A549 (cell line): ENCODE measurements around the gene SLAIN2. TPM values are rescaled to one million over a fixed set of nuclear protein-coding genes. Genes with fewer than 3 reads are reported as not detected.

ENCODE experiments used
- ATAC-seq, 2 experiments: fragments of 200-7000 bp in 1 of 2; fragments of >200 bp in 1 of 2; cut with Nextera tagmentation in 1 of 2; cut with Tn5 transposase in 1 of 2; 3 replicates each; pipeline versions ENCODE4 v1.8.0 to v1.9.1; 2018 to 2020; ENCODE audit warnings: mild to moderate bottlenecking in 1 of 2, moderate library complexity in 1 of 2
- CTCF ChIA-PET: fragments of 300-600 bp; sonication (Branson Sonifier 250); formaldehyde crosslinking; extraction: SDS; loops from one replicate; lab custom pipeline; 2021; ENCODE audit warnings: antibody characterized with exemption, inconsistent platforms; lab: Yijun Ruan, JAX
- POLR2A ChIA-PET: fragments of 350-600 bp; formaldehyde crosslinking; extraction: SDS; loops from one replicate; lab custom pipeline; 2021; ENCODE audit warnings: antibody characterized with exemption, inconsistent platforms; lab: Yijun Ruan, JAX
- DNase-seq, 2 experiments: peaks; one replicate each; pipeline versions ENCODE4 v3.0.0 to v3.0.0-alpha.2; 2011 to 2016; ENCODE audit warnings: low read depth in 1 of 2, low spot score in 1 of 2
- FAIRE-seq: peaks from 2 replicates; lab custom pipeline; 2011; peaks lifted over from hg19 to GRCh38; lab: Jason Lieb, UNC
- H3K27ac ChIP-seq, 2 experiments: fragments of >200 bp; sonication (Bioruptor Twin); formaldehyde crosslinking; 3 replicates each; pipeline ENCODE4 v1.5.1; 2016 to 2017
- H3K4me1 ChIP-seq: fragments of >200 bp; sonication (Bioruptor Twin); formaldehyde crosslinking; 3 replicates; pipeline ENCODE4 v1.6.1; 2016
- H3K4me2 ChIP-seq: fragments of >200 bp; sonication (Bioruptor Twin); formaldehyde crosslinking; 3 replicates; pipeline ENCODE4 v1.6.1; 2016
- H3K4me3 ChIP-seq: fragments of >200 bp; sonication (Bioruptor Twin); formaldehyde crosslinking; 3 replicates; pipeline ENCODE4 v1.5.1; 2016
- H3K9me3 ChIP-seq: fragments of >200 bp; sonication (Bioruptor Twin); formaldehyde crosslinking; 3 replicates; pipeline ENCODE4 v1.6.1; 2016
- CBX2 ChIP-seq: fragments of 200-600 bp; sonication (generic); IDR thresholded peaks from 2 replicates; pipeline ENCODE4 v1.6.1; 2016; ENCODE audit warnings: low read depth, mild to moderate bottlenecking, borderline replicate concordance
- CBX8 ChIP-seq: fragments of 200-600 bp; sonication (generic); IDR thresholded peaks from 2 replicates; pipeline ENCODE4 v1.6.1; 2016
- CEBPB ChIP-seq, 2 experiments: fragments of >200 bp in 1 of 2; sonication (Bioruptor Twin) in 1 of 2; formaldehyde crosslinking in 1 of 2; IDR thresholded peaks; 2 replicates each; pipeline ENCODE4 v1.6.1; 2012 to 2016
- CHD2 ChIP-seq: fragments of 150-350 bp; IDR thresholded peaks from 2 replicates; pipeline ENCODE4 v1.6.1; 2014; ENCODE audit warnings: low read length; ENCODE audit not compliant: partially characterized antibody
- E2F6 ChIP-seq: IDR thresholded peaks from 2 replicates; pipeline ENCODE4 v1.6.1; 2012; ENCODE audit warnings: low read depth, borderline replicate concordance
- EHF ChIP-seq: fragments of 250-450 bp; sonication (Bioruptor Pico); IDR thresholded peaks from 2 replicates; pipeline ENCODE4 v1.5.0; 2020; ENCODE audit warnings: mild to moderate bottlenecking
- EHMT2 ChIP-seq: fragments of 200-600 bp; sonication (generic); IDR thresholded peaks from 2 replicates; pipeline ENCODE4 v1.6.1; 2016; ENCODE audit warnings: antibody characterized with exemption, low read depth, mild to moderate bottlenecking, moderate library complexity
- EP300 ChIP-seq, 2 experiments: fragments of >200 bp; sonication (Bioruptor Twin); formaldehyde crosslinking; IDR thresholded peaks; 2 replicates in 1 of 2; 3 replicates in 1 of 2; pipeline ENCODE4 v1.6.1; 2016 to 2017
- FOSB ChIP-seq: fragments of 250-450 bp; sonication (Bioruptor Pico); IDR thresholded peaks from 2 replicates; pipeline ENCODE4 v1.5.0; 2020; ENCODE audit warnings: mild to moderate bottlenecking, moderate library complexity
- GATA3 ChIP-seq: IDR thresholded peaks from 2 replicates; pipeline ENCODE4 v1.6.1; 2012; ENCODE audit warnings: borderline replicate concordance
- HDAC2 ChIP-seq: fragments of 200-600 bp; sonication (generic); IDR thresholded peaks from 2 replicates; pipeline ENCODE4 v1.6.1; 2016
- HOXB13 ChIP-seq: fragments of 250-450 bp; sonication (Bioruptor Pico); IDR thresholded peaks from 2 replicates; pipeline ENCODE4 v1.5.0; 2020; ENCODE audit warnings: low read depth, mild to moderate bottlenecking, moderate library complexity
- HOXB5 ChIP-seq: fragments of 250-450 bp; sonication (Bioruptor Pico); IDR thresholded peaks from 2 replicates; pipeline ENCODE4 v1.5.0; 2020; ENCODE audit warnings: mild to moderate bottlenecking, moderate library complexity
- MAFK ChIP-seq: fragments of 450-650 bp; IDR thresholded peaks from 2 replicates; pipeline ENCODE4 v1.6.1; 2014; ENCODE audit not compliant: partially characterized antibody
- MAX ChIP-seq: IDR thresholded peaks from 2 replicates; pipeline ENCODE4 v1.6.1; 2012
- NFE2L2 ChIP-seq: fragments of 150-350 bp; conservative IDR thresholded peaks from 2 replicates; pipeline ENCODE4 v1.6.1; 2014; ENCODE audit warnings: low read length
- NR3C1 ChIP-seq: fragments of >200 bp; sonication (Bioruptor Twin); formaldehyde crosslinking; IDR thresholded peaks from 3 replicates; pipeline ENCODE4 v1.6.1; 2017
- PBX3 ChIP-seq: IDR thresholded peaks from 2 replicates; pipeline ENCODE4 v1.6.1; 2012
- PHF8 ChIP-seq: fragments of 200-600 bp; sonication (generic); IDR thresholded peaks from 2 replicates; pipeline ENCODE4 v1.6.1; 2016; ENCODE audit warnings: low read depth, mild to moderate bottlenecking, antibody characterized with exemption, moderate library complexity, borderline replicate concordance
- RAD21 ChIP-seq, 2 experiments: fragments of >200 bp in 1 of 2; sonication (Bioruptor Twin) in 1 of 2; formaldehyde crosslinking in 1 of 2; IDR thresholded peaks in 1 of 2; conservative IDR thresholded peaks in 1 of 2; 2 replicates in 1 of 2; 3 replicates in 1 of 2; pipeline ENCODE4 v1.6.1; 2012 to 2018; ENCODE audit warnings: inconsistent platforms in 1 of 2
- RARB ChIP-seq: fragments of 250-450 bp; sonication (Bioruptor Pico); IDR thresholded peaks from 2 replicates; pipeline ENCODE4 v1.8.0; 2021; ENCODE audit warnings: mild to moderate bottlenecking, moderate library complexity
- RFX5 ChIP-seq: fragments of 450-650 bp; IDR thresholded peaks from 2 replicates; pipeline ENCODE4 v1.7.1; 2014; ENCODE audit warnings: antibody characterized with exemption, mild to moderate bottlenecking, moderate library complexity
- RNF2 ChIP-seq: fragments of 200-600 bp; sonication (generic); IDR thresholded peaks from 2 replicates; pipeline ENCODE4 v1.6.1; 2016; ENCODE audit warnings: low read depth, mild to moderate bottlenecking, antibody characterized with exemption, moderate library complexity, borderline replicate concordance
- SREBF2 ChIP-seq: fragments of 450-650 bp; IDR thresholded peaks from 2 replicates; pipeline ENCODE4 v1.6.1; 2014; ENCODE audit warnings: mild to moderate bottlenecking, moderate library complexity
- USF2 ChIP-seq: fragments of 450-650 bp; IDR thresholded peaks from 2 replicates; pipeline ENCODE4 v1.6.1; 2014; ENCODE audit warnings: antibody characterized with exemption
- ZC3H11A ChIP-seq: fragments of 450-650 bp; IDR thresholded peaks from 2 replicates; pipeline ENCODE4 v1.6.1; 2014; ENCODE audit warnings: antibody characterized with exemption, mild to moderate bottlenecking
- ZFP36 ChIP-seq: fragments of 450-650 bp; IDR thresholded peaks from 2 replicates; pipeline ENCODE4 v1.6.1; 2014; ENCODE audit warnings: borderline replicate concordance; ENCODE audit not compliant: partially characterized antibody
- ZNF302 ChIP-seq: fragments of 250-450 bp; sonication (Bioruptor Pico); IDR thresholded peaks from 2 replicates; pipeline ENCODE4 v1.9.0; 2021; ENCODE audit warnings: inconsistent platforms, mild to moderate bottlenecking, moderate library complexity
- WGBS: methylation state at CpG from one replicate; pipeline ENCODE4 v1.1.6; 2017; ENCODE audit errors: missing lambda C conversion rate; 5-methylcytosine and 5-hydroxymethylcytosine counted together
- polyA plus RNA-seq, 4 experiments: library from polyadenylated mRNA; depleted of rRNA in 3 of 4; stranded (reverse); fragments of >200 nt; fragmentation: RNase III in 1 of 4; extraction: RNeasy Plus Mini Kit Qiagen cat#74134 plus additional on column Dnase treatment in 1 of 4; gene quantifications; 2 replicates in 3 of 4; 3 replicates in 1 of 4; pipeline ENCODE4 v1.2.3, GENCODE V29; 2011 to 2017
- TF ChIP-seq, protein P1 (sequence below): fragments of 150-350 bp; IDR thresholded peaks from 2 replicates; pipeline ENCODE4 v1.6.1; 2014; ENCODE audit warnings: low read depth, mild to moderate bottlenecking, low read length
- TF ChIP-seq, protein P2 (sequence below): fragments of 250-450 bp; sonication (Bioruptor Pico); IDR thresholded peaks from 2 replicates; pipeline ENCODE4 v1.5.0; 2020; ENCODE audit warnings: low read depth, mild to moderate bottlenecking, moderate library complexity
- TF ChIP-seq, protein P3 (sequence below): fragments of >200 bp; sonication (Bioruptor Twin); formaldehyde crosslinking; IDR thresholded peaks from 3 replicates; pipeline ENCODE4 v1.5.1; 2016

Gene SLAIN2
- polyA plus RNA-seq, 2 of the 4 experiments (the other 2 are of a cell fraction), result 14.4 to 14.6 TPM

DNA sequence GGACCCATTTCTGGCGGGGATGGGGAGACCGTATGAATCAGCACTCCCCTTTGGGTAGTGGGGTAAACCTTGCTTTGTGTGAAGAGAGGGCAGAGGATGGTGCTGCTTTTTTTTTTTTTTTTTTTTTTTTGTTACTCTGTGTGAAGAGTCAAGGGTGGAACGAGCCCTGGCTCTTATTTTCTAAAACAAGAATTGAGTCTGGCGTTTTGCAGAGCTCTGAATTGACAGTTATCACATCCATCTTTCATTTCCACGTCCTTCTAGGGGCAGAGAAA, 1.2 kb downstream of the SLAIN2 start (continued):
- TF ChIP-seq, protein P1, sequence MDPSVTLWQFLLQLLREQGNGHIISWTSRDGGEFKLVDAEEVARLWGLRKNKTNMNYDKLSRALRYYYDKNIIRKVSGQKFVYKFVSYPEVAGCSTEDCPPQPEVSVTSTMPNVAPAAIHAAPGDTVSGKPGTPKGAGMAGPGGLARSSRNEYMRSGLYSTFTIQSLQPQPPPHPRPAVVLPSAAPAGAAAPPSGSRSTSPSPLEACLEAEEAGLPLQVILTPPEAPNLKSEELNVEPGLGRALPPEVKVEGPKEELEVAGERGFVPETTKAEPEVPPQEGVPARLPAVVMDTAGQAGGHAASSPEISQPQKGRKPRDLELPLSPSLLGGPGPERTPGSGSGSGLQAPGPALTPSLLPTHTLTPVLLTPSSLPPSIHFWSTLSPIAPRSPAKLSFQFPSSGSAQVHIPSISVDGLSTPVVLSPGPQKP, result no peak
- TF ChIP-seq RFX5 (no peak), CEBPB (IDR thresholded peaks at IDR 0.05) (no peak), HDAC2 (no peak)
- TF ChIP-seq, all 56 proteins: peak for 0

GRCh38 chr4:48343035-48343434, 1.7 kb downstream of the SLAIN2 start:
- TF ChIP-seq, protein P2, sequence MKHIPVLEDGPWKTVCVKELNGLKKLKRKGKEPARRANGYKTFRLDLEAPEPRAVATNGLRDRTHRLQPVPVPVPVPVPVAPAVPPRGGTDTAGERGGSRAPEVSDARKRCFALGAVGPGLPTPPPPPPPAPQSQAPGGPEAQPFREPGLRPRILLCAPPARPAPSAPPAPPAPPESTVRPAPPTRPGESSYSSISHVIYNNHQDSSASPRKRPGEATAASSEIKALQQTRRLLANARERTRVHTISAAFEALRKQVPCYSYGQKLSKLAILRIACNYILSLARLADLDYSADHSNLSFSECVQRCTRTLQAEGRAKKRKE (CRISPR knock-in tag), result no peak
- no peak for TF ChIP-seq NR3C1
- no peak for TF ChIP-seq RARB (CRISPR knock-in tag)
- no peak for TF ChIP-seq CHD2
- TF ChIP-seq MAX, result no peak
- no peak for TF ChIP-seq MAFK
- no peak for TF ChIP-seq CBX2
- no peak for TF ChIP-seq EP300 (IDR thresholded peaks at IDR 0.05)
- no peak for TF ChIP-seq ZC3H11A
- no peak for TF ChIP-seq RAD21 (conservative IDR thresholded peaks at IDR 0.05 in 1 of 2, IDR thresholded peaks at IDR 0.05 in 1 of 2)
- no peak for TF ChIP-seq RNF2
- no peak for TF ChIP-seq EHF (CRISPR knock-in tag)
- TF ChIP-seq HOXB5 (CRISPR knock-in tag), result no peak
- no peak for TF ChIP-seq ZNF302 (CRISPR knock-in tag)
- TF ChIP-seq EHMT2, result no peak
- no peak for TF ChIP-seq GATA3

GRCh38 chr4:48343551-48343950, 2.2 kb downstream of the SLAIN2 start:
- ChIA-PET POLR2A (no interaction called here), CTCF (no interaction called here)
- ATAC-seq, result no peak
- Histone ChIP-seq H3K4me1 (peaks cover 24% of the 10 kb centered on the region), H3K4me2 (peak overlapping the region; percentile 93), H3K4me3 (no peak overlapping the region), H3K9me3 (no peaks in the 10 kb centered on the region), H3K27ac (no peak overlapping the region)
- no peak for FAIRE-seq
- no peak for DNase-seq
- 90% methylated on average over 1 of the region's 1 CpG for WGBS
- no peak for TF ChIP-seq USF2
- no peak for TF ChIP-seq ZFP36
- TF ChIP-seq HDAC2, result no peak
- no peak for TF ChIP-seq RFX5
- TF ChIP-seq, protein P3, sequence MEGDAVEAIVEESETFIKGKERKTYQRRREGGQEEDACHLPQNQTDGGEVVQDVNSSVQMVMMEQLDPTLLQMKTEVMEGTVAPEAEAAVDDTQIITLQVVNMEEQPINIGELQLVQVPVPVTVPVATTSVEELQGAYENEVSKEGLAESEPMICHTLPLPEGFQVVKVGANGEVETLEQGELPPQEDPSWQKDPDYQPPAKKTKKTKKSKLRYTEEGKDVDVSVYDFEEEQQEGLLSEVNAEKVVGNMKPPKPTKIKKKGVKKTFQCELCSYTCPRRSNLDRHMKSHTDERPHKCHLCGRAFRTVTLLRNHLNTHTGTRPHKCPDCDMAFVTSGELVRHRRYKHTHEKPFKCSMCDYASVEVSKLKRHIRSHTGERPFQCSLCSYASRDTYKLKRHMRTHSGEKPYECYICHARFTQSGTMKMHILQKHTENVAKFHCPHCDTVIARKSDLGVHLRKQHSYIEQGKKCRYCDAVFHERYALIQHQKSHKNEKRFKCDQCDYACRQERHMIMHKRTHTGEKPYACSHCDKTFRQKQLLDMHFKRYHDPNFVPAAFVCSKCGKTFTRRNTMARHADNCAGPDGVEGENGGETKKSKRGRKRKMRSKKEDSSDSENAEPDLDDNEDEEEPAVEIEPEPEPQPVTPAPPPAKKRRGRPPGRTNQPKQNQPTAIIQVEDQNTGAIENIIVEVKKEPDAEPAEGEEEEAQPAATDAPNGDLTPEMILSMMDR, result no peak
- TF ChIP-seq RNF2, result no peak
- no peak for TF ChIP-seq HOXB13 (CRISPR knock-in tag)
- TF ChIP-seq CBX8, result no peak
- TF ChIP-seq E2F6, result no peak
- no peak for TF ChIP-seq PHF8
- TF ChIP-seq ZNF302 (CRISPR knock-in tag), result no peak
- TF ChIP-seq, protein P2 (CRISPR knock-in tag), result no peak
- no peak for TF ChIP-seq NFE2L2
- TF ChIP-seq SREBF2, result no peak
- no peak for TF ChIP-seq PBX3
- TF ChIP-seq FOSB (CRISPR knock-in tag), result no peak

More at GRCh38 chr4:48343035-48343434, 1.7 kb downstream of the SLAIN2 start:
- Histone ChIP-seq H3K4me2 (peak overlapping the region; percentile 93), H3K4me1 (peaks cover 24% of the 10 kb centered on the region), H3K4me3 (peak overlapping the region; percentile 98; the same call in 1 of the 3 replicates), H3K9me3 (no peaks in the 10 kb centered on the region), H3K27ac (no peak overlapping the region)
- ATAC-seq, result no peak
- FAIRE-seq, result no peak
- no peak for DNase-seq
- WGBS, result 60% methylated on average over 3 of the region's 3 CpGs
- POLR2A ChIA-PET, result no interaction called here
- CTCF ChIA-PET, result no interaction called here
